Measurements from ENCODE around the gene XIRP1.

XIRP1 gene

DNA sequence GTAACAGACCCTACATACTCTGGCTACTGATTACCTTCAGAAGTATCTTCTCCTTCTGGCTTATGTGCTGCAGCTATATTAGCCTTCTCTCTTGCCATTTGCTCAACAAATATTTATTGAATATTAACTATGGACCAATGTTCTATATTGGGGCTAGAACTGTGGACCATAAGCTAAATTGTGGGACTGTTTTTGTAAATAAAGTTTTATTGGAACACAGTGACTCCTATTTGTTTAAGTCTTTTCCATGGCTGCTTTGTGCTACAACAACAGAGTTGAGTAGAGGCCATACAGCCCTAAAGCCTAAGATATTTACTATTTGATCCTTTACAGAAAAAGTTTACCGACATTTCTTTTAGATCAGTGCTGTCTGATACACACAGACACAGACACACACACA lies 20.3 kb upstream of the XIRP1 start:
- Histone ChIP-seq H3K27ac (ENCODE audit: low read length) (no peak overlapping the region), H4K20me1 (ENCODE audit: insufficient read depth, low read length) (no peaks in the 10 kb centered on the region), H3K36me3 (ENCODE audit: insufficient read depth, low read length) (no peaks in the 10 kb centered on the region), H3K9ac (ENCODE audit: low read depth, low read length) (no peak overlapping the region), H2AFZ (ENCODE audit: low read depth, low read length) (no peak overlapping the region), H3K79me2 (ENCODE audit: insufficient read depth, low read length) (no peaks in the 10 kb centered on the region), H3K27me3 (ENCODE audit: insufficient read depth, low read length, poor library complexity) (peaks cover 8% of the 10 kb centered on the region), H3K4me2 (ENCODE audit: insufficient read depth, low read length) (no peak overlapping the region), H3K9me3 (ENCODE audit: insufficient read depth, low read length, severe bottlenecking) (no peaks in the 10 kb centered on the region), H3K4me3 (ENCODE audit: low read depth in 1 of 2, low read length in 2 of 2) (no peak overlapping the region), H3K4me1 (ENCODE audit: insufficient read depth, low read length) (no peaks in the 10 kb centered on the region)
- no peak for TF ChIP-seq EZH2 (IDR thresholded peaks at IDR 0.05; ENCODE audit: borderline replicate concordance, low read depth, low read length, severe bottlenecking)
- no peak for TF ChIP-seq CTCF (IDR thresholded peaks at IDR 0.05; ENCODE audit: borderline replicate concordance, extremely low read depth, low read length, poor library complexity, severe bottlenecking)
- no peak for ATAC-seq (ENCODE audit: insufficient read depth, low read depth)
- DNase-seq: no peak

GRCh38 chr3:39211332-39212130 lies 19.1 kb upstream of the XIRP1 start:
- no peak for ATAC-seq (ENCODE audit: insufficient read depth, low read depth)
- no peaks in the 10 kb centered on the region for H3K79me2 ChIP-seq (ENCODE audit: insufficient read depth, low read length)
- H3K4me2 ChIP-seq (ENCODE audit: insufficient read depth, low read length): no peak overlapping the region
- H3K9me3 ChIP-seq (ENCODE audit: insufficient read depth, low read length, severe bottlenecking): no peaks in the 10 kb centered on the region
- no peak for DNase-seq
- H4K20me1 ChIP-seq (ENCODE audit: insufficient read depth, low read length): no peaks in the 10 kb centered on the region
- no peak overlapping the region for H3K4me3 ChIP-seq (ENCODE audit: low read depth in 1 of 2, low read length in 2 of 2)
- H2AFZ ChIP-seq (ENCODE audit: low read depth, low read length): no peak overlapping the region
- H3K27ac ChIP-seq (ENCODE audit: low read length): no peak overlapping the region
- H3K4me1 ChIP-seq (ENCODE audit: insufficient read depth, low read length): no peaks in the 10 kb centered on the region
- TF ChIP-seq CTCF (IDR thresholded peaks at IDR 0.05; ENCODE audit: borderline replicate concordance, extremely low read depth, low read length, poor library complexity, severe bottlenecking) (no peak), EZH2 (IDR thresholded peaks at IDR 0.05; ENCODE audit: borderline replicate concordance, low read depth, low read length, severe bottlenecking) (no peak)
- H3K36me3 ChIP-seq (ENCODE audit: insufficient read depth, low read length): no peaks in the 10 kb centered on the region
- H3K9ac ChIP-seq (ENCODE audit: low read depth, low read length): no peak overlapping the region
- peaks cover 6% of the 10 kb centered on the region for H3K27me3 ChIP-seq (ENCODE audit: insufficient read depth, low read length, poor library complexity)

GRCh38 chr3:39210078-39210477 lies 17.7 kb upstream of the XIRP1 start:
- ATAC-seq (ENCODE audit: insufficient read depth, low read depth) (no peak), DNase-seq (no peak)
- Histone ChIP-seq H3K4me1 (ENCODE audit: insufficient read depth, low read length) (no peaks in the 10 kb centered on the region), H3K9ac (ENCODE audit: low read depth, low read length) (no peak overlapping the region), H2AFZ (ENCODE audit: low read depth, low read length) (no peak overlapping the region), H3K4me3 (ENCODE audit: low read depth in 1 of 2, low read length in 2 of 2) (no peak overlapping the region), H3K4me2 (ENCODE audit: insufficient read depth, low read length) (no peak overlapping the region), H4K20me1 (ENCODE audit: insufficient read depth, low read length) (no peaks in the 10 kb centered on the region; the same call in 1 of the 2 replicates), H3K79me2 (ENCODE audit: insufficient read depth, low read length) (no peaks in the 10 kb centered on the region), H3K9me3 (ENCODE audit: insufficient read depth, low read length, severe bottlenecking) (no peaks in the 10 kb centered on the region), H3K27ac (ENCODE audit: low read length) (no peak overlapping the region), H3K36me3 (ENCODE audit: insufficient read depth, low read length) (no peaks in the 10 kb centered on the region), H3K27me3 (ENCODE audit: insufficient read depth, low read length, poor library complexity) (peaks cover 6% of the 10 kb centered on the region)
- TF ChIP-seq CTCF (IDR thresholded peaks at IDR 0.05; ENCODE audit: borderline replicate concordance, extremely low read depth, low read length, poor library complexity, severe bottlenecking) (no peak), EZH2 (IDR thresholded peaks at IDR 0.05; ENCODE audit: borderline replicate concordance, low read depth, low read length, severe bottlenecking) (no peak)

Measured in DND-41 (cell line).